ENCODE results near the gene FAM107A.

- TF ChIP-seq POLR2A (IDR thresholded peaks at IDR 0.05) (no peak), POLR2AphosphoS5 (IDR thresholded peaks at IDR 0.05) (no peak), EP300 (IDR thresholded peaks at IDR 0.05) (no peak)
Measured at GRCh38 chr3:58514405-58514804, 62.8 kb downstream of the FAM107A start.

Data from stomach (tissue), 4 donors.